ENCODE results near the gene ARHGAP9.

DNA sequence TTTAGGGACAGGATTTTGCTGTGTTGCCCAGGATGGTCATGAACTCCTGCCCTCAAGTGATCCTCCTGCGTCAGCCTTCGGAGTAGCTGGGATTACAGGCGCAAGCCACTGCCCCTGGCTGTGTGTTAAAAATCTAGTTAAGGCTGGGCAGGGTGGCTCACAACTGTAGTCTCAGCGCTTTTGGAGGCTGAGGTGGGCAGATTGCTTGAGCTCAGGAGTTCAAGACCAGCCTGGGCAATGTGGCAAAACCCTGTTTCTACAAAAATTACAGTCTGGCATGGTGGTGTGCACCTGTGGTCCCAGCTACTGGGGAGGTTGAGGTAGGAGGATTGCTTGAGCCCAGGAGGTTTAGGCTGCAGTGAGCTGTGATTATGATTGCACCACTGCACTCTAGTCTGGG is 31.5 kb upstream of the ARHGAP9 start:
- TF ChIP-seq EZH2 (IDR thresholded peaks at IDR 0.05; ENCODE audit: low read length, missing control alignments), result no peak
- TF ChIP-seq, protein P1, sequence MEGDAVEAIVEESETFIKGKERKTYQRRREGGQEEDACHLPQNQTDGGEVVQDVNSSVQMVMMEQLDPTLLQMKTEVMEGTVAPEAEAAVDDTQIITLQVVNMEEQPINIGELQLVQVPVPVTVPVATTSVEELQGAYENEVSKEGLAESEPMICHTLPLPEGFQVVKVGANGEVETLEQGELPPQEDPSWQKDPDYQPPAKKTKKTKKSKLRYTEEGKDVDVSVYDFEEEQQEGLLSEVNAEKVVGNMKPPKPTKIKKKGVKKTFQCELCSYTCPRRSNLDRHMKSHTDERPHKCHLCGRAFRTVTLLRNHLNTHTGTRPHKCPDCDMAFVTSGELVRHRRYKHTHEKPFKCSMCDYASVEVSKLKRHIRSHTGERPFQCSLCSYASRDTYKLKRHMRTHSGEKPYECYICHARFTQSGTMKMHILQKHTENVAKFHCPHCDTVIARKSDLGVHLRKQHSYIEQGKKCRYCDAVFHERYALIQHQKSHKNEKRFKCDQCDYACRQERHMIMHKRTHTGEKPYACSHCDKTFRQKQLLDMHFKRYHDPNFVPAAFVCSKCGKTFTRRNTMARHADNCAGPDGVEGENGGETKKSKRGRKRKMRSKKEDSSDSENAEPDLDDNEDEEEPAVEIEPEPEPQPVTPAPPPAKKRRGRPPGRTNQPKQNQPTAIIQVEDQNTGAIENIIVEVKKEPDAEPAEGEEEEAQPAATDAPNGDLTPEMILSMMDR (conservative IDR thresholded peaks at IDR 0.05 in 1 of 2, IDR thresholded peaks at IDR 0.05 in 1 of 2; ENCODE audit: low read depth in 1 of 2, low read length in 2 of 2), result no peak
